Measurements from ENCODE around the gene LPCAT3. TPM values are rescaled to one million over a fixed set of nuclear protein-coding genes. Genes with fewer than 3 reads are reported as not detected.

The LPCAT3 gene
- total RNA-seq, 1 experiment from 2014 or later = 54.3 TPM

- ATAC-seq = no peak
- ChIA-PET CTCF (no interaction called here), POLR2A (no interaction called here)
- peaks cover 9% of the 10 kb centered on the region for H3K4me1 ChIP-seq (ENCODE audit: control insufficient read depth, insufficient read depth, low read length)
- H3K4me3 ChIP-seq (ENCODE audit: low read depth in 2 of 2, low read length in 2 of 2) = no peak overlapping the region
- peaks cover 10% of the 10 kb centered on the region; the same call in 1 of the 2 replicates for H3K36me3 ChIP-seq (ENCODE audit: control insufficient read depth, insufficient read depth, low read length)
- H3K27me3 ChIP-seq (ENCODE audit: control insufficient read depth, insufficient read depth, low read length) = no peaks in the 10 kb centered on the region
- no peak overlapping the region for H3K27ac ChIP-seq (ENCODE audit: low read length)
- DNase-seq (ENCODE audit: low read depth, low spot score) = no peak
- in situ Hi-C loops (cut with HindIII; ENCODE audit: low pct_unique_long_range_greater_than_20kb, low sequenced_read_pairs) = no loop called here
- no TSS peak for BruUV-seq (replicated peaks)
- no peak for TF ChIP-seq REST (IDR thresholded peaks at IDR 0.05; ENCODE audit: insufficient read depth in 1 of 2, low read depth in 2 of 2, low read length in 1 of 2)
- no peak for TF ChIP-seq POLR2AphosphoS5 (IDR thresholded peaks at IDR 0.05; ENCODE audit: low read depth, low read length)
- no peak for TF ChIP-seq CTCF (IDR thresholded peaks at IDR 0.05)
- TF ChIP-seq TCF7L2 (IDR thresholded peaks at IDR 0.05; ENCODE audit: low read depth, low read length) = no peak
- no peak for TF ChIP-seq SIN3A (IDR thresholded peaks at IDR 0.05; ENCODE audit: borderline replicate concordance, insufficient read depth, low read depth, low read length)
- intact Hi-C loops (cut with micrococcal nuclease; ENCODE audit: unreplicated experiment) = no loop called here
- no peaks in the 10 kb centered on the region for H3K9me3 ChIP-seq (ENCODE audit: control insufficient read depth, insufficient read depth, low read depth, low read length)
Measured at GRCh38 chr12:6974180-6974579, 44.1 kb downstream of the LPCAT3 start.

- Histone ChIP-seq H3K9me3 (ENCODE audit: control insufficient read depth, insufficient read depth, low read depth, low read length) (no peaks in the 10 kb centered on the region), H3K27ac (ENCODE audit: low read length) (peak overlapping the region; percentile 91), H3K4me1 (ENCODE audit: control insufficient read depth, insufficient read depth, low read length) (peaks cover 22% of the 10 kb centered on the region), H3K27me3 (ENCODE audit: control insufficient read depth, insufficient read depth, low read length) (no peaks in the 10 kb centered on the region), H3K36me3 (ENCODE audit: control insufficient read depth, insufficient read depth, low read length) (peaks cover 12% of the 10 kb centered on the region), H3K4me3 (ENCODE audit: low read depth in 2 of 2, low read length in 2 of 2) (peak overlapping the region; percentile 71 to 93)
- ChIA-PET CTCF (no interaction called here), POLR2A (interaction anchor here (0.6 kb wide), 1 partner anchor 910 kb away, joined by 5 read pairs; no protein-coding TSS in a partner anchor)
- TF ChIP-seq CTCF (IDR thresholded peaks at IDR 0.05) (no peak), REST (IDR thresholded peaks at IDR 0.05; ENCODE audit: insufficient read depth in 1 of 2, low read depth in 2 of 2, low read length in 1 of 2) (no peak), SIN3A (IDR thresholded peaks at IDR 0.05; ENCODE audit: borderline replicate concordance, insufficient read depth, low read depth, low read length) (no peak), POLR2AphosphoS5 (IDR thresholded peaks at IDR 0.05; ENCODE audit: low read depth, low read length) (no peak), TCF7L2 (IDR thresholded peaks at IDR 0.05; ENCODE audit: low read depth, low read length) (no peak)
- ATAC-seq = peak; percentile 63
- in situ Hi-C loops (cut with HindIII; ENCODE audit: low pct_unique_long_range_greater_than_20kb, low sequenced_read_pairs) = no loop called here
- TSS peak; percentile 74 for BruUV-seq (replicated peaks)
- intact Hi-C loops (cut with micrococcal nuclease; ENCODE audit: unreplicated experiment) = no loop called here
- DNase-seq (ENCODE audit: low read depth, low spot score) = no peak
Measured at GRCh38 chr12:6970096-6970527, 48.2 kb downstream of the LPCAT3 start.

Data from Panc1 (cell line).